ELR (cell line): Measurements from ENCODE around the gene CENPF.

Source experiments
- DNase-seq: peaks from one replicate; pipeline ENCODE4 v3.0.0-alpha.2; 2015; ENCODE audit warnings: low read depth

Gene CENPF

GRCh38 chr1:214708321-214708955, 105.4 kb downstream of the CENPF start:
- DNase-seq: peak; percentile 57

GRCh38 chr1:214709241-214709640, 106.2 kb downstream of the CENPF start:
- DNase-seq: peak; percentile 75

GRCh38 chr1:214712737-214713136, 109.7 kb downstream of the CENPF start:
- DNase-seq: no peak
